OCI-LY1 (cell line): Measurements from ENCODE around the gene HAUS1.
"Not testable (repeated sequence)": the region's sequence is repeated elsewhere in the genome, so short reads cannot be mapped to it uniquely, and the experiment has no call there.

ENCODE experiments used
- H2AFZ ChIP-seq: fragments of 200-600 bp; sonication (generic), shearing (Covaris generic); 2 replicates; pipeline ENCODE4 v1.6.0; 2014; ENCODE audit warnings: antibody characterized with exemption, mild to moderate bottlenecking, low read length
- H3F3A ChIP-seq: fragments of 200-600 bp; sonication (generic), shearing (Covaris generic); 2 replicates; pipeline ENCODE4 v1.6.0; 2014; ENCODE audit warnings: mild to moderate bottlenecking, antibody characterized with exemption, low read length, moderate library complexity; ENCODE audit not compliant: insufficient read depth
- H3K27ac ChIP-seq: fragments of 200-600 bp; sonication (generic); 2 replicates; pipeline ENCODE4 v1.5.1; 2014; ENCODE audit warnings: low read length, mixed run types, mild to moderate bottlenecking, low read depth; ENCODE audit not compliant: poor library complexity, severe bottlenecking
- H3K27me3 ChIP-seq: fragments of 200-600 bp; sonication (generic); 2 replicates; pipeline ENCODE4 v1.6.0; 2014; ENCODE audit warnings: antibody characterized with exemption, mild to moderate bottlenecking, low read length, moderate library complexity; ENCODE audit not compliant: insufficient read depth
- H3K36me3 ChIP-seq: fragments of 200-600 bp; sonication (generic); 2 replicates; pipeline ENCODE4 v1.6.1; 2014; ENCODE audit warnings: mild to moderate bottlenecking, antibody characterized with exemption, low read length, moderate library complexity, mixed read lengths; ENCODE audit not compliant: insufficient read depth
- H3K4me1 ChIP-seq: fragments of 200-600 bp; sonication (generic); 2 replicates; pipeline ENCODE4 v1.5.1; 2014; ENCODE audit warnings: mild to moderate bottlenecking, low read length, moderate library complexity; ENCODE audit not compliant: insufficient read depth, severe bottlenecking
- H3K4me2 ChIP-seq: fragments of 200-600 bp; sonication (generic), shearing (Covaris generic); 2 replicates; pipeline ENCODE4 v1.6.1; 2014; ENCODE audit warnings: low read length
- H3K4me3 ChIP-seq: fragments of 200-600 bp; sonication (generic); 2 replicates; pipeline ENCODE4 v1.5.1; 2014; ENCODE audit warnings: low read length, low read depth, mild to moderate bottlenecking, mixed read lengths; ENCODE audit not compliant: poor library complexity, severe bottlenecking
- H3K79me2 ChIP-seq: fragments of 200-600 bp; shearing (Covaris generic); 2 replicates; pipeline ENCODE4 v1.6.1; 2016; ENCODE audit warnings: mixed run types, low read length, mixed read lengths; ENCODE audit not compliant: insufficient read depth
- H3K9ac ChIP-seq: fragments of 200-600 bp; sonication (generic), shearing (Covaris generic); 2 replicates; pipeline ENCODE4 v1.6.1; 2014; ENCODE audit warnings: mild to moderate bottlenecking, low read length, mixed read lengths
- H3K9me2 ChIP-seq: fragments of 200-600 bp; sonication (generic), shearing (Covaris generic); 2 replicates; pipeline ENCODE4 v1.6.1; 2014; ENCODE audit warnings: low read depth, mild to moderate bottlenecking, low read length, mixed read lengths
- H3K9me3 ChIP-seq: fragments of 200-600 bp; shearing (Covaris generic); 2 replicates; pipeline ENCODE4 v1.6.1; 2014; ENCODE audit warnings: low read length, mixed read lengths
- H4K20me1 ChIP-seq: fragments of 200-600 bp; sonication (generic), shearing (Covaris generic); 2 replicates; pipeline ENCODE4 v1.6.0; 2016; ENCODE audit warnings: mild to moderate bottlenecking, low read length; ENCODE audit not compliant: insufficient read depth
- CTCF ChIP-seq: fragments of 200-600 bp; sonication (generic), shearing (Covaris generic); IDR thresholded peaks from 2 replicates; pipeline ENCODE4 v1.5.1; 2017; ENCODE audit warnings: mild to moderate bottlenecking, antibody characterized with exemption, low read length, moderate library complexity, mixed read lengths
- EZH2 ChIP-seq: fragments of 200-600 bp; sonication (generic), shearing (Covaris generic); IDR thresholded peaks from 2 replicates; pipeline ENCODE4 v1.8.0; 2017; ENCODE audit warnings: borderline replicate concordance, mixed run types, mild to moderate bottlenecking, antibody characterized with exemption, low read length, moderate library complexity, mixed read lengths

The HAUS1 gene

GRCh38 chr18:46163941-46164499 lies 59.8 kb downstream of the HAUS1 start:
- no peaks in the 10 kb centered on the region for H3K9me3 ChIP-seq
- H3K79me2 ChIP-seq: no peaks in the 10 kb centered on the region
- no peaks in the 10 kb centered on the region; the same call in 1 of the 2 replicates for H3F3A ChIP-seq
- H2AFZ ChIP-seq: no peak overlapping the region
- H3K4me3 ChIP-seq: no peak overlapping the region
- TF ChIP-seq EZH2: no peak
- TF ChIP-seq CTCF: no peak
- H3K27ac ChIP-seq: no peak overlapping the region
- no peaks in the 10 kb centered on the region for H4K20me1 ChIP-seq
- peaks cover 14% of the 10 kb centered on the region for H3K4me1 ChIP-seq
- H3K27me3 ChIP-seq: no peaks in the 10 kb centered on the region
- H3K4me2 ChIP-seq: no peak overlapping the region
- H3K9me2 ChIP-seq: no peaks in the 10 kb centered on the region
- H3K36me3 ChIP-seq: no peaks in the 10 kb centered on the region
- no peak overlapping the region for H3K9ac ChIP-seq

DNA sequence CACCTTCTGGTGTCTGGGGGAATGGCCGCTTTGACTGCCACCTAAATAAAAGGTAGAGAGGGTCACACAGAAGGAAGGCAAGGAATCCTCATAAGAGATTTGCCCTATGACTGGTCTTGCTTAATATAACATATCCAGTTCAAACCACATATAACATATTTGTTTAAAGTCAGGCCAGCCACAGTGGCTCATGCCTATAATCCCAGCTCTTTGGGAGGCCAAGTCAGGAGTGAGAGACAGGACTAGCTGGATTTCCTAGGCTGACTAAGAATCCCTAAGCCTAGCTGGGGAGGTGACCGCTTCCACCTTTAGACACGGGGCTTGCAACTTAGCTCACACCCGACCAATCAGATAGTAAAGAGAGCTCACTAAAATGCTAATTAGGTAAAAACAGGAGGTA lies 60.3 kb downstream of the HAUS1 start:
- H3K4me2 ChIP-seq, H3K27ac ChIP-seq, H3F3A ChIP-seq, H3K9ac ChIP-seq, H3K79me2 ChIP-seq, H3K27me3 ChIP-seq, H3K4me3 ChIP-seq, H3K9me3 ChIP-seq, H3K36me3 ChIP-seq, H3K9me2 ChIP-seq, H4K20me1 ChIP-seq, H2AFZ ChIP-seq: not testable (repeated sequence)
- H3K4me1 ChIP-seq: peaks cover 19% of the 10 kb centered on the region

DNA sequence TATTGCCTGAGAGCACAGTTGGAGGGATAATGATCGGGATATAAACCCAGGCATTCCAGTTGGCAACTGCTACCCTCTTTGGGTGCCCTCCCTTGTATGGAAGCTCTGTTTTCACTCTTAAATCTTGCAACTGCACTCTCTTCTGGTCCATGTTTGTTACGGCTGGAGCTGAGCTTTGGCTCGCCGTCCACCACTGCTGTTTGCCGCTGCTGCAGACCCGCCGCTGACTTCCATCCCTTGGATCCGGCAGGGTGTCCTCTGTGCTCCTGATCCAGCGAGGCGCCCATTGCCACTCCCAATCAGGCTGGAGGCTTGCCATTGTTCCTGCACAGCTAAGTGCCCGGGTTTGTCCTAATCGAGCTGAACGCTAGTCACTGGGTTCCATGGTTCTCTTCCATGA lies 60.7 kb downstream of the HAUS1 start:
- peaks cover 23% of the 10 kb centered on the region for H3K4me1 ChIP-seq
- TF ChIP-seq CTCF (no peak), EZH2 (no peak)

DNA sequence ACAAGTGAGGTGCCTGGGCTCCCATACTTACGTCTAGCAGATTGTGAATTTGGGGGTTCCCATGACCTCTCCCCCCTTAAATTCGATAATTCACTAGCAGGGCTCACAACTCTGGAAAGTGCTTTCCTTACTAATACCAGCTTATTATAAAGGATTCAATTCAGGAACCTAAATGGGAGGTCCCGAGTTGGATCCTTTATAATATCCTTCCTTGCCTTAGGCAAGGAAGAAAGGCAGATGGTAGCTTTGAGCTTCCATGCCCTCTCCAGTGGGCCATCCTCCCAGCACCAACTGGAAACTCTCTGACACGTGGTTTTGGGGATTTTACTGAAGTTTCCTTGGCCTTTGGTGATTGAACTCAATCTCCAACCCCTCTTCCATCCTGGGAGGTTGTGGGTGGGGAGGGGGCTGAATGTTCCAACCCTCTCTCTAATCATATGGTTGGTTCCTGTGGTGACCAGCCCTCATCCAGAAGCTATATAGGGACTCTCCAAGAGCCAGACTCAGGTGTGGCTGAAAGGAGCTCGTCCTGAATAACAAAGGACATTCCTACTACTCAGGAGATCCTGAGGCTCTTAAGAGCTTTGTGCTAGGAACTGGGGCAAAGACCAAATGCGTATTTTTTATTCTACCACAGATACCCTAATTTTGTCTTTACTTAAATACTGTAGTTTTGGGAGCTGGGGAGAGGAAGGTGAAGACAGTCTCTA lies 62.2 kb downstream of the HAUS1 start:
- H3K36me3 ChIP-seq: no peaks in the 10 kb centered on the region
- no peaks in the 10 kb centered on the region for H3K9me3 ChIP-seq
- H3F3A ChIP-seq: no peaks in the 10 kb centered on the region; the same call in 1 of the 2 replicates
- no peaks in the 10 kb centered on the region for H3K9me2 ChIP-seq
- no peak overlapping the region for H2AFZ ChIP-seq
- no peaks in the 10 kb centered on the region for H3K27me3 ChIP-seq
- TF ChIP-seq EZH2 (no peak), CTCF (no peak)
- no peaks in the 10 kb centered on the region for H3K79me2 ChIP-seq
- H3K27ac ChIP-seq: no peak overlapping the region
- H3K9ac ChIP-seq: no peak overlapping the region
- H3K4me2 ChIP-seq: no peak overlapping the region
- H4K20me1 ChIP-seq: no peaks in the 10 kb centered on the region
- H3K4me3 ChIP-seq: no peak overlapping the region
- peaks cover 23% of the 10 kb centered on the region for H3K4me1 ChIP-seq

More for the DNA sequence above, 60.7 kb downstream of the HAUS1 start:
- Histone ChIP-seq H3K79me2 (no peaks in the 10 kb centered on the region), H3K4me3 (no peak overlapping the region), H3F3A (no peaks in the 10 kb centered on the region; the same call in 1 of the 2 replicates), H3K9me3 (no peaks in the 10 kb centered on the region), H3K27me3 (no peaks in the 10 kb centered on the region), H2AFZ (no peak overlapping the region), H3K9ac (no peak overlapping the region), H3K9me2 (no peaks in the 10 kb centered on the region), H3K27ac (no peak overlapping the region), H3K36me3 (no peaks in the 10 kb centered on the region), H3K4me2 (no peak overlapping the region), H4K20me1 (no peaks in the 10 kb centered on the region)
